NCI-H510A (cell line): ENCODE measurements around the gene CLIP3.
"Not testable (repeated sequence)": the region's sequence is repeated elsewhere in the genome, so short reads cannot be mapped to it uniquely, and the experiment has no call there.

Source experiments
- DNase-seq: peaks from one replicate; lab custom pipeline; 2025; lab: John Stamatoyannopoulos, UW

The CLIP3 gene

DNA sequence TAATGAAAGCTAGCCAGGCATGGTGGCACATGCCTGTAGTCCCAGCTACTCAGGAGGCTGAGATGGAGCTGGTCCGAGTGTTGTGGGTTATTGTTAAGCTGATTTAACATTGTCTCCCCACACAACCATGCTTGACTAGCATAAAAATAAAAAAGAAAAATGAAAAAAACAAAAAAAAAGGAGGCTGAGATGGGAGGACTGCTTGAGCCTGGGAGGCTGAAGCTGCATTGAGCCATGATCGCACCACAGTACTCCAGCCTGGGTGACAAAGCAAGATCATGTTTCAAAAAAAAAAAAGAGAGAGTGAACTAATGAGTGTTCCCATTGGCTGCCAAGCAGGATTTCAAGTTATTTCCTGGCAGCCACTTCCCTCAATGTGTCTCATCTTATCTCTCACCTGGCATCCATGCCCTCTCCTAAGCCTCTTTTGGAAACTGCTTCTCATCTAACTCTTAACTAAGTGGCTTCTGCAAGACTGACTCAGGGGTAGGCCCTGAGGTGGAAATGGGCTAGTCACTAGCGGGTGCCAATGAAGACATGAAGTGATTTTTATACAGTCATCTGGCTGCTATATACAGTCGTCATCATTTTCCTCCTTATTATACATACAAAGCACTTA is 16.5 kb upstream of the CLIP3 start:
- DNase-seq: peak; percentile 60

DNA sequence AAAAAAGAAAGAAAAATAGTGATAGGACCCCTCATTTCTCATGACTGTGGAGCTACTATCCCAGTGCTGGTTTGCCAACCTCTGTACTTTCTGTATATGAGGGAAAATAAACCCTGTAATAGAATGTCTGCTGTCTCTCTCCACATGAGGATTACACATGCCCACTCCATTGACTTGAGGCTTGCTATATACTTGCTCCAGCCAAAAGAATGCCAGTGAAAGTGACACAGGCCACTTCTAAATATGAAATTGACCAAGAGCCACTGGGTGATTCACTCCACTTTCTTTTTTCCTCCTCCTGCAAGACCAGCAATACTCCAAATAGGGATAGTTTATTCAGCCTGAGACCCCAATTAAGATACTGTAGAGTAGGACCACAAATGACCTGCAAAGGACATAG is 15.2 kb upstream of the CLIP3 start:
- DNase-seq: no peak

DNA sequence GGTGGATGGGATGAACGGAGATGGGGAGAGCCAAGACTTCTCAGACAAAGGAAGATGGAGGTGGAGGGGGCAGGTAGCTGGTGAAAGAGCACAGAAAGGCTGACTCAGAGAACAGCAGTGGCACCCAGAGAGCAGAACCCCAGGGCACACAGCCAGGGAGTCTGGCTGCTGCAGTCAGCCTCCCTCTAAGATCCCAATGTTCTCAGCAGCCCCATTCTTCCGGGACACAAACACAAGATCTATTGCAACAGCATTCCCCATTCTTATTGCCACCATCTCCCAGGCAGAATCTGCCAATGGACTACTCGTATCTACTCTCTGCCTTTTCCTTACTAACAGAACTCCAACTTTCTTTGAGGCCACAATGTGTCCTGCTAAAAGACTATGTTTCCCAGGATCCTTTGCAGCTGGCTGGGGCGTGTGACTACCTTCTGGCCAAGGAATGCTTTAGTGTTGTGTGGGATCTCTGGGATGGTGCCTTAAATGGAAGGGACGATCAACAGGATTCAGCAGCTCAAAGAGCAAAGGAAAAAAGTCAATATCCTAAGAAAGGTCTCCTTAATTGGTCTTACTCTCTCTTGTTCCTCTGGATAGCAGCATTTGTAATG is 13.9 kb upstream of the CLIP3 start:
- no peak for DNase-seq

DNA sequence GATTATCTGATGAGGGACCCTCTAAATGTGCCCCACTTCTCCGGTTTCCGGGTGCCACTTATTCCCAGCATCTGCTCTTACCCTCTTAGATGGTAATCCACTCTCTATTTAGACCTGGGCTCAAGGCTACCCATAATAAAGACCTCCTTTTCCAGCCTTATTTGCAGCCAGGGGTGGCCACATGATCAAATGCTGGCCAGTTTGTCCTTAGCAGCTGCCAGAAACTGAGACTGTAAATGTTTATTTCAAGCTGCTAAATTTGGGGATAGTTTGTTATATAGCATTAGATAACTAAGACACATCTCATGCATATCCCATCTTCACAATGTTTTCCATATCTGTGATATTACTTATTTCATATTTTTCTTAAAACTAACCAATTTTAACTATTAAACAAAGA is 11.3 kb upstream of the CLIP3 start:
- no peak for DNase-seq

DNA sequence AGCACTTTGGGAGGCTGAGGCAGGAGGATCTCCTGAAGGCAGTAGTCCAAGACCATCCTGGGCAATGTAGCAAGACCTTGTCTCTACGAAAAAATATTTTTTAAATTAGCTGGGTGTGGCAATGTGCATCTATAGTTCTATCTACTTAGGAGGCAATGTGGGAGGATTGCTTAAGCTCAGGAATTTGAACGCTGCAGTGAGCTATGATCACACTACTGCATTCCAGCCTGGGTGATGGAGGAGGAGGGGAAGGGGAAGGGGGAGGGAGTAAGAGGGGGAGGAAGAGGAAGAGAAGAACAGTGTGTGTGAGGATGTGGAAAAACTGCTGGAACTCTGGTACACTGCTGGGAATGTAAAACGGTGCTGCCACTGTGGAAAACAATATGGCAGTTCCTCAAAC is 9.2 kb upstream of the CLIP3 start:
- no peak for DNase-seq

DNA sequence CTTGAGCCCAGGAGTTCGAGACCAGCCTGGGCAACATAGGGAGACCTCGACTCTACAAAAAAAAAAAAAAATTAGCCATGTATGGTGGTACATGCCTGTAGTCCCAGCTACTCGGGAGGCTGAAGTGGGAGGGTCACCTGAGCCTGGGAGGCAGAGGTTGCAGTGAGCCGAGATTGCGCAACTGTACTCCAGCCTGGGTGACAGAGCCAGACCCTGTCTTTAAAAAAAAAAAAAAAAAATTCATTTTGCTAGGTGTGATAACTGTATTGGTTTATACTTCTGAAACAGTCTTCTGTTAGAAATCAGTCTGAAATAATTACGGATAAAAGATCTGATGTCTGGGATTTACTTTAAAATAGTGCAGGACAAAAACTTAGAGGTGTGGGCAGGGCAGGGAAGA is 8.4 kb upstream of the CLIP3 start:
- DNase-seq: not testable (repeated sequence)

DNA sequence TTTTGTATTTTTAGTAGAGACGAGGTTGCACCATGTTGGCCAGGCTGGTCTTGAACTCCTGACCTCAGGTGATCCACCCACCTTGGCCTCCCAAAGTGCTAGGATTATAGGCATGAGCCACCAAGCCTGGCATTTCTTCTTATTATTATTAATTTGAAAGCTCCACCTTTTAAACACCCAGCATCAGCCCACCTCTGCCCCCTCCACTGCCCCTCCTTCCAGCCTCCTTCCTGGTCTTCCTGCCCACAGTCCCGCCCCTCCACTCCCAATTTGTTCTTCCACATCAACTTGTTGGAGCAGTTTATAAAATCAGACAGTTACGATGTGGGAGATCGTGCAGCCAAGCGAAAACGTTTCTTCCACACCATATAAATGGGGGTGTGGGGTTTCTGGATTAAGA is 7.8 kb upstream of the CLIP3 start:
- DNase-seq: no peak

DNA sequence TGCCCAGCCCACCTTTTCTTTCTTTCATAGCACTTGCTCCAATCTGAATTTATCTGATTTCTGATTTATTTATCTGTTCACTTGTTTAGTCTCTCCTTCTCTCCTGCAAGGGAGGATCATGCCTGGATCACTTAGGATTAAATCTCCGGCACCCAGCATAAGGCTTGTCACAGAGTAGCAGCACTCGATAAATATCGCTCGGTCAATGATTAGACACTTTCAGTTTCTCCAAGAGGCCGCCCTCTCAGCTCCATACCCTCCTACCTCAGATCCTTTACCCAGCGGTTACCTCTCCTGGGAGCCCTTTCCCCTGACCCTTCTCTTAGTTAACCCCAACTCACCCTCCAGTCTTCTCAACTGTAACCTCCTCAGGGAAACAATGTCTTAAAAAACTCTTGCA is 1.4 kb downstream of the CLIP3 start:
- no peak for DNase-seq

DNA sequence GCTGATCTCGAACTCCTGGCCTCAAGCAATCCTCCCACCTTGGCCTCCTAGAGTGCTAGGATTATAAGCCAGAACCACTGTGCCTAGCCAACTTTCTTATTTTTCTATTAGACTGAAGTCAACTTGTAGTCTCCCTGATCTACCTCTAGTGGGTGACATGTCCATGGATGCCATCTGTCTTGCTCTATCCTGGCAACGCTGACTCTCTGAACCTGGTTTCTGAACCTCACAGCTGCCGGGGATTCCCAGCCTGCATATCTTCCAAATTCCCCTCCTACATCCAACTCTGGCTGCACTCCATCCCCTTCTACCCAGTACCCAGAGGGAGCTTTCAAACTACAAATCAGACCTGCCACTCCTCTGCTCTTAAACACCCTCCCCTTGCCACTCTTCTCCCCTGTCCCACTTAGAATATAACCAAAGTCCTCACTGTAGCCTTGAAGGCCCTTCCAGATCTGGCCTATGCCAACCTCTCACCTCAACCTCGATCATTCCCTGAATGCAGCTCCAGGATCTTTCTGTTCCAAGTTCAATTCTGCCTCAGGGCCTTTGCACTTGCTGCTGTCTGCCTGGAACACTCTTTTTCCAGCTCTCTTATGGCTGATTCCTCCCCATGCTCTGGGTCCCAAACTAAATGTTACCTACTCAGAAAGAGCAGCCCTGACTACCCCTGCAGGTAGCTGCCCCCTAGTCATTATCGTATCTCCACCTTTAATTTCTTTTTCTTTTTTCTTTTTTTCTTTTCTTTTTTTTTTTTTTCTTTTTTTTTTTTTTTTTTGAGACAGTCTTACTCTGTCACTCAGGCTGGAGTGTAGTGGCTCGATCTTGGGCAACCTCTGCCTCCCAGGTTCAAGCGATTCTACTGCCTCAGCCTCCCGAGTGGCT is 2.2 kb downstream of the CLIP3 start:
- no peak for DNase-seq

DNA sequence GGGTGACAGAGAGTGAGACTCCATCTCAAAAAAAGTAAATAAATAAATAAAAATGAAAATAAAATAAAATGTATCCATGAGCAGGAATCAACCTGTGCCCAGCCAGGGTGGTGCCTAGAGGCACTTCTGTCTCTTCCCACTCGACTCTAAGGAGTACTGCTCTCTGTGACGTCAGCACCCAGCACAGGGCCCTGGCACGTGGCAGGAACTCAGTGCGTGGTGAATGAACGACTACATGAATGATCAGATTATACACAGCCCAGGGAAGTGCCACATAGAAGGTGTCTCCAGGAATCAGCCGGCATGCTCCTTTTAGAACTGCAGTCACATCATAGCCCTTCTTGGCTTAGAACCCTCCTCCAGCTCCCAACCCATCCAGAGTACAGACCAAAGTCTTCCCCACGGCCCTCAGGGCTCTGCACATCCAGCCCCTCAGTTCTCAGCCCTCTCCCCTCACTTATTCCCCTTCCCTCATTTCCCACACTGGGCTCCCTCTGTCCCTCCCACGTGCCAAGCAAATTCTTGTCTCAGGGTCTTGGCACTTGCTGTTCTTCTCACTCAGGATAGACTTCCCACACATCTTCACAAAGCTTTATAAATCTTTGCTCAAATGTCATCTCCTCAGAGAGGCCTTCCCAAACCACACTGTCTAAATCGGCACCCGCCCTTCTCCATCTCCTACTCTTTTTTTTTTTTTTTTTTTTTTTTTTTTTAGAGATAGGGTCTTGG is 4.2 kb downstream of the CLIP3 start:
- DNase-seq: no peak

DNA sequence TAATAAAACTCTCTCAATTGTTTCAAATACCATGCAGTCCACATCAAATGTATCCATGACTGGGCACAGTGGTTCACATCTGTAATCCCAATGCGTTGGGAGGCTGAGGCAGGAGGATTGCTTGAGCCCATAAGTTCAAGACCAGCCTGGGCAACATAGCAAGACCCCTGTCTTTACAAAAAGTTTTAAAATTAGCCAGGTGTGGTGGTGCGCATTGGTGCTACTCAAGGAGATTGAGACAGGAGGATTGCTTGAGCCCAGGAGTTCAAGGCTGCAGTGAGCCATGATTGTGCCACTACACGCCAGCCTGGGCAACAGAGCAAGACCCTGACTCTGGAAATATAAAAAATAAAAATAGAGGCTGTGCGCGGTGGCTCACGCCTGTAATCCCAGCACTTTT is 5.0 kb downstream of the CLIP3 start:
- no peak for DNase-seq

DNA sequence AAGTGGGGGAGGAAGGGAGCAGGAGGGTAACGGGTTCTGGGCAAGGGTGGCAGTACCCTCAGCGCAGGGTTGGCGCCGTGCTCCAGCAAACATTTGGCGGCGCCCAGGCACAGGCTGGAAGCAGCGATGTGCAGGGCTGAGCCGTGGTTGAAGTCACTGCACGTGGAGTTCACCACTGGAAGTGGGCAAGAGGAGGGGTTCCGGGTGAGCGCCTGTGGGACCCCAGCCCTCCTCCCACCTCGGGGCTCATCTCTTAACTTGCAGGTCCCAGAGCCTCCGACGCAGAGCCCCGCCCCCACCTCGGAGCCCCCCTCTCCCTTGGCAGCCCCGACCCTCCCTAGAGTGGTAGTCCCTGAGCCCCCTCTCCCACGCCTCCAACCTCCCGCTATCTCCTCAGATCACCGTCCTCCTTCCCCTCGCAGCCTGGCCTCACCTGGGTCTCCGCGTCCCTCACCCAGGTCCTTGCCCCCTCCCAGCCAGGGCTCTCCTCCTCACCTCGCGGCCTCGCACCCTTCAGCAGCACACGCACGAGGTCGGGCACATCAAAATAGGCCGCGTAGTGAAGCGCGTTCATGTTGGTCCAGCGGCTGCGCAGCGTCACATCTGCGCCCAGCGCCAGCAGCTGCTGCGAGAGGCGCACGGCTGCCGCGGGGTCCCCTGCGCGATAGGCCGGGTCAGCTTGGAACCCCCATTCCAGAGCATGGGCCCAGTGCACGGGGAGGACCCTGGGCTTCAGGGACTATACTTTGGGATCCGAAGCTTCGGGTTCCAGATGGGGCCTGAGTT is 6.4 kb downstream of the CLIP3 start:
- no peak for DNase-seq

DNA sequence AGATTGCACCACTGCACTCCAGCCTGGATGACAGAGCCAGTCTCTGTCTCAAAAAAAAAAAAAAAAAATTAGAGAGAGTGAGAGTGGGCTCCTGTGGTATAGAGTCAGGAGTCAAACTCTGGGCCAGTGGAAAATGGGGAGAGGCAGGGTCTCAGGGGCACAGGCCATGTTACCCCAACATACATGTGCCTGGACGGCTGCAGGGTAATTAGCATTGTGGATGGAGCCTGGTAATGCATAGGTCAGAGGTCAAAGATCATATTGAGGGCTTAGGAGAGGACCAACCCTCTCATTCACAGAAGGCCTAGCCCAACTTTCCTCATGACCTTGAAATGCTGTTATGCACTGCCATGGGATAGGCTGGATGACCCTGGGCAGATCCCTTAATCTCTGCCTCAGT is 7.1 kb downstream of the CLIP3 start:
- DNase-seq: no peak

DNA sequence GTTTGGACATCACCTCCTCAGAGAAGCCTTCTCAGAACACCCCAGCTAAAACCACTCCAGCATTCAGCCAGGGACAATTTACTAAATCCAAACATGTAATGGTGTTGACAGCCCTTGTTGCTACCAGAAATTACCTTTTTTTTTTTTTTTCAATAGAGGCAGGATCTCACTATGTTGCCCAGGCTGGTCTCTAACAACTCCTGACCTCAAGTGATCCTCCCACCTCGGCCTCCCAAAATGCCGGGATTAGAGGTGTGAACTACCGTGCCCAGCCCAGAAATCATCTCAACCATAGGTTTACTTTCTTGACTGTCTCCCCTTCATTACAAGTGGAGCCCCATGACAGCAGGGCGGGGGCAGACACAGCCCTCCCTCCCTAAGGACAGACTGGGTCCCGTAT is 9.2 kb downstream of the CLIP3 start:
- no peak for DNase-seq

DNA sequence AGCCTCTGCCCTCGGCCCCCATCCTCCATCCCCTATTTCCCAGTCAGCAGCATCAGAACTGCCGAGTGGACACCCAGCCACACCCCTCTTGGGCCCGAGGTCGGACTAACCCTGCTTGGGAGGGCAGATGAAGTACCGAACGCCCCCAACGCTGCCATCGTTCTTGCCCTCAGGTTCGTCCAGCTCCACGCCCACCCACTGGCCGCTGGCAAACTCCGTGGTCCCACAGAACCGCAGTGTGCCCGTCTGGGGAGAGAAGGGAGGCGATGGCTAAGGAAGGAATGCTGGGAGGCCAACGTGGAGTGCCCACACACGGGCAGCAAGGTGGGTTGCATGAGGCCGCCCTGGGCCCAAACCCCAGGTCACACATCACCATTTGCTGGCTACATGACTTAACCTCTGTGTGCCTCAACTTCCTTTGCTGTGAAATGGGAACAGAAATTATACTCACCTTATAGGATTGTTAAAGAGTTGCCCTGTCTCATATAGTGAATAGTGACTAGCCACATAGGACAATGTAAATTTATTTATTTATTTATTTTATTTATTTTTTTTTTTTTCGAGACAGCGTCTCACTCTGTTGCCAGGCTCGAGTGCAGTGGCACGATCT is 13.5 kb downstream of the CLIP3 start:
- DNase-seq: no peak

DNA sequence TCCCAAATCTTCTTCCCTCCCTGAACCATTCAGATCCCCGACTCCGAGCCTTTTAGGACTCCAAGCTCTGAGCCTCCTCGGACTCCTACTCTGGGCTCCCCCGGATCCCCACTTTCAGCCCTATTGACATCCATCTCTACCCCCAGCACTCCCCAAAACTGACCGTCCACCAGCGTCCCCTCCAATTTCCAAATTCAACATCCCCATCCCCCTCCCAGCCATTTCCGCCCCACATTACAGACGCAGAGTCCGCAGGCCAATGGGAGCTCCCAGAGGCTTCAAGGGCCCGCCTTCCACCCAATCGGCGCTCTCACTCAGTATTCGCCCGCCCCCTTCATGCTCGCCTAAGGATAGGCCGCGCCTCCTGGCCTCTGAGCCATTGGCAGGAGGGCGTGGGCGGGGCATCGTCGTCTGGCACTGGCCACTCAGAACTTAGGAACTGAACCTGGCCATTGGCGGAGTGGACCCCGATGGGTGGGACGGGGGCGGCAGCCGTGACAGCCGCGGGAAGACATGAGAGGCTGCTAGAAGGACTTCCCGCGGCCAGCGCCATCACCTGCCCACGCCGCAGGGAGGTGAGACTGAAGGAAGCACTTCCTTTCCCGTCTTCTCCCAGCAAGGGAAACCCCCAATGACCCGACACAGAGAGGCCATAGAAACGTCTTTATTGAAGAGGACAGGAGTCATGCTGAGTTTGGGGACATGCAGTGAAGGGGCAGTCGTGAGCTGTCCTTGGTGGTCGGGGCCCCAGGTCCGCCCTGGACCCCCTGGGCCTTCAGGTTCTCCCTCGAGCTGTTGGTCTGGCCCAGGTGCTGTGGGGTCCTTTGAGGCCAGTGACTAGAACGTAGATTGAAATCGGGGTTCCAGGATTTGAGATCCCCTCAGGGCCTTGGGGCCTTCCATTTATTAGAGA is 18.4 kb downstream of the CLIP3 start, which contains the start of gene ALKBH6:
Gene ALKBH6 (minus strand): TSS at position 202 of the 913 bp plus-strand sequence. CDS start 816 bp downstream, outside the sequence.
- peak; percentile 98 for DNase-seq

DNA sequence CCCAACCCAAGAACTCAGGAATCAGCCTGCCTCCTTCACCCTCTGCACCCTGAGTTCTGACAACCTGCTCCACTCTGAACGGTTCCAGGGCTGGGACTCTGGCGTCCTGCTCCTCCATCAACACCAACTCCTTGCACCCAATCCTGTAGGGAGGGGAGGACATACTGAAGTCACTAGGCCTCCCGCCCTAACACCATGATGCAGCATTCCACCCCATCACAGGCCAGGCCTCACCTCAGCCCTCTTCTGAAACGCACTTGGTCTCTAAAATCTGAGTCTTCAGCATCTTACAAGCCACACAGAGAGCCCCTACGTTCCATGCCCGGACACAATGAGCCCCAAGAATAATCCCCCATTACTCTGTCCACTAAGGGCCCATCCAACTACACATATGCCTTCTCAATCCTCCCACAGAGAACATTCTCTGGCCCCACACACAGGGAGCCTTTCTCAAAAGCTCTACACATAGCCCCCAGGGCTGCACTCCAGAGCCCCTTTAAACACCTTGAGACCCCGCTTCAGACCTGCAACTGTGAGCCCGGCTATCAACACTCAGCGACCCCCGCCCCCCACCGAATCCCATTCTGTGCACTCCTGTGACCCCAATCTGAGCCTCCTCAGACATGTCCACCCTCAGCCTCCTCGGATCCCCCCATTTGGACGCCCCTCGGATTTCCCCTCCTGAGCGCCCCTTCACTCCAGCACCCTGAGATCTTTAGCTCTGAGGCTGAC is 19.2 kb downstream of the CLIP3 start:
- DNase-seq: no peak

DNA sequence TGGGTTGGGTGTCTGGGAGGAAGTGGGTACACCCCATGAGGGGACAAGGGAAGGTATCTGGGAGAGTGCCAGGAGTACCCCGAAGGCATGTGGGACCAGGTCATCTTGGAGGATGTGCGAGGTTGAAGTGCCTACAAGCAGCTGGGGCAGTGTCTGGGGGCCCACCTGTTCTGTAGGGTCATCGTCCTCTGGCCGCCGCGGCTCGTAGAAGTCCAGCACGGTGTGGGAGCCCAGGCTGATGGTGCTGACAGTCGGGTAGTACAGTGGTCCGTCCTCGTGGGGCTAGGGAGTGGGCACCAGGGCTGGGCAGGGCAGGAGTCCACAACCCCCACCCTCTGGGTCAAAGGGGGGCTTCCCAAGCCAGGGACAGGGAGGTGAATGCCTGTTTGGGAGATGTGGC is 22.3 kb downstream of the CLIP3 start:
- DNase-seq: no peak

DNA sequence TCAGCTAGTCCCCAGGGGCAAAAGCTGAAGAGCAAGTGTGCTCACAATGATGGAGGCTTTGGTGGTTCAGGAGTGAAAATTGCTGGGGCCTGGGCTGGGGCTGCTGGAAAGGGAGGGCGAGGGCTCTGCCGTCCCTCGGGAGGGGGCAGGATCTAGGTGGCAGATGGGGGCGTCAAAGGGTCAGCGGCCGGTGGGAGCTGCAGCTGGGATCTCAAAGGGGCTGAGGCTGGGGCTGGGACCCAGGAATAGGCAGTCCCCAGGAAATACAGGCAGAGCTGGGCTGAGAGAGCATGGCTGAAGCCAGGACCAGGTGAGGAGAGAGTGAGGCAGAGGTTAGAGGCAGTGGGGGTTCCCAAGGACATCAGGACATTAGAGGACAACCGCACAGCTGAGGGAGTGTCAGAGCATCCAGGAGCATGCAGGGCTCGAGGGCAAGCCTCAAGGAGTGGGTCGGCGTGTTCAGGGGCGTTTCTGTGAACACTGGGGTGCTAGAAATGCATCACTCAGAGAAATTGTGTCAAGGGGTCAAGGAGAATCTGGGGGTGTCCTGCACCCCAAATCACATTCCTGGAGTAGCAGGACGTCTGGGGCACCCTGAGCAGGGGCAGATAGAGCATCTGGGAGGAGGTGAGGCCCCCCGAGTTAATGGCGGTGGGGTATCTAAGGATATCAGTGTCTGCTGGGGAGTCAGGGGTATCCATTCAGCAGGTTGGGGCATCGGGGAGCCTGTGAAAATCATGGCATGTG is 22.9 kb downstream of the CLIP3 start:
- DNase-seq: no peak
